SK-N-MC (cell line): ENCODE data around the gene ADAD1.

Experiments used
- DNase-seq: peaks from one replicate; pipeline ENCODE4 v3.0.0-alpha.2; 2011; ENCODE audit warnings: low read depth, low spot score
- H3K27ac ChIP-seq: fragments of 200-600 bp; sonication (generic); 2 replicates; pipeline ENCODE4 v1.5.1; 2016; ENCODE audit warnings: mixed run types
- H3K36me3 ChIP-seq: fragments of 200-600 bp; sonication (generic); 2 replicates; pipeline ENCODE4 v1.6.1; 2017; ENCODE audit warnings: antibody characterized with exemption, low read length, mixed read lengths; ENCODE audit not compliant: insufficient read depth
- H3K4me3 ChIP-seq: fragments of 200-600 bp; sonication (generic); 2 replicates; pipeline ENCODE4 v1.5.1; 2016
- H3K9ac ChIP-seq: fragments of 200-600 bp; sonication (generic); 2 replicates; pipeline ENCODE4 v1.8.0; 2017; ENCODE audit warnings: mixed run types, mixed read lengths; ENCODE audit not compliant: insufficient read length
- H3K9me3 ChIP-seq: fragments of 200-600 bp; sonication (generic); 2 replicates; pipeline ENCODE4 v1.6.1; 2017; ENCODE audit warnings: low read depth, mild to moderate bottlenecking, antibody characterized with exemption, low read length, moderate library complexity, mixed read lengths
- EZH2 ChIP-seq: fragments of 200-600 bp; sonication (generic); IDR thresholded peaks from one replicate; pipeline ENCODE4 v1.6.1; 2017; ENCODE audit warnings: antibody characterized with exemption
- FOXP2 ChIP-seq: optimal IDR thresholded peaks from 2 replicates; pipeline ENCODE3; 2011; ENCODE audit warnings: mild to moderate bottlenecking, moderate library complexity; ENCODE audit not compliant: insufficient read depth; ENCODE audit errors: extremely low read length, control extremely low read depth
- POLR2AphosphoS5 ChIP-seq: IDR thresholded peaks from 2 replicates; pipeline ENCODE4 v1.6.1; 2012; ENCODE audit warnings: mild to moderate bottlenecking, low read depth, low read length, borderline replicate concordance

ADAD1 gene

DNA sequence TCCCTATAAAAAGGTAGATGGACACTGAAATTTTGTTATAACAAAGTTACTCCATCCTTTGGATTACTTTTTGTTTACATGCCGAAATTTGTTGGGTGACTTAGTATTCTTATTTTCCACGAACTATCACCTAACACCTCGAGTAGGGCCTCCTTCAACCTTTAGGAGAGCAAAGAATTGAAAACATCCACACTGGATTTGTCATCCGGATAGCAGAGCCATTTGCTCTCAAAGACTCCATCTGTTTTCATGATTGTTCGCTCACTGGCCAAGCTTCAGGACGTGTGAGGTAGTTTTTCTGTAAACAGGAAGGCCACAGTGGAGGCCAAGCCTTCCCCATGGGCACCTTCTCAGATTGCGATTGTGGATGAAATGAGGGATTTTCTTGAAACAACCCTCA lies at the start of gene ADAD1:
Gene ADAD1, plus strand, starts transcription at position 301 of the 400 bp plus-strand sequence. CDS start 1,059 bp downstream, outside the sequence.
- DNase-seq, result no peak
- Histone ChIP-seq H3K36me3 (no peaks in the 10 kb centered on the region), H3K4me3 (no peak within 1 kb of the TSS), H3K27ac (no peak within 1 kb of the TSS), H3K9me3 (no peaks in the 10 kb centered on the region), H3K9ac (no peak within 1 kb of the TSS)
- TF ChIP-seq EZH2, result no peak
- TF ChIP-seq POLR2AphosphoS5, result no peak
- no peak for TF ChIP-seq FOXP2

- Histone ChIP-seq H3K27ac (no peak overlapping the region), H3K4me3 (no peak overlapping the region), H3K36me3 (peaks cover 2% of the 10 kb centered on the region; the same call in 1 of the 2 replicates), H3K9ac (no peak overlapping the region), H3K9me3 (no peaks in the 10 kb centered on the region)
- no peak for DNase-seq
- TF ChIP-seq EZH2 (no peak), FOXP2 (no peak), POLR2AphosphoS5 (no peak)
These were observed 48.8 kb upstream of the ADAD1 start for GRCh38 chr4:122329876-122330565.

GRCh38 chr4:122331195-122331594 lies 47.6 kb upstream of the ADAD1 start:
- H3K36me3 ChIP-seq, result peaks cover 5% of the 10 kb centered on the region; the same call in 1 of the 2 replicates
- H3K27ac ChIP-seq, result no peak overlapping the region

GRCh38 chr4:122334828-122335227 lies 44.0 kb upstream of the ADAD1 start:
- Histone ChIP-seq H3K36me3 (peaks cover 5% of the 10 kb centered on the region; the same call in 1 of the 2 replicates), H3K9me3 (no peaks in the 10 kb centered on the region), H3K9ac (no peak overlapping the region), H3K4me3 (no peak overlapping the region), H3K27ac (no peak overlapping the region)
- no peak for TF ChIP-seq POLR2AphosphoS5
- no peak for TF ChIP-seq EZH2
- TF ChIP-seq FOXP2, result no peak
- DNase-seq, result no peak

More at GRCh38 chr4:122331195-122331594, 47.6 kb upstream of the ADAD1 start:
- no peaks in the 10 kb centered on the region for H3K9me3 ChIP-seq
- no peak overlapping the region for H3K4me3 ChIP-seq
- DNase-seq, result no peak
- TF ChIP-seq POLR2AphosphoS5 (no peak), EZH2 (no peak), FOXP2 (no peak)
- no peak overlapping the region for H3K9ac ChIP-seq

GRCh38 chr4:122341886-122342285 lies 36.9 kb upstream of the ADAD1 start:
- H3K36me3 ChIP-seq, result no peaks in the 10 kb centered on the region
- DNase-seq, result no peak
- no peaks in the 10 kb centered on the region for H3K9me3 ChIP-seq
- no peak overlapping the region for H3K27ac ChIP-seq
- H3K4me3 ChIP-seq, result no peak overlapping the region
- no peak overlapping the region for H3K9ac ChIP-seq
- no peak for TF ChIP-seq FOXP2
- TF ChIP-seq EZH2, result no peak
- no peak for TF ChIP-seq POLR2AphosphoS5

DNA sequence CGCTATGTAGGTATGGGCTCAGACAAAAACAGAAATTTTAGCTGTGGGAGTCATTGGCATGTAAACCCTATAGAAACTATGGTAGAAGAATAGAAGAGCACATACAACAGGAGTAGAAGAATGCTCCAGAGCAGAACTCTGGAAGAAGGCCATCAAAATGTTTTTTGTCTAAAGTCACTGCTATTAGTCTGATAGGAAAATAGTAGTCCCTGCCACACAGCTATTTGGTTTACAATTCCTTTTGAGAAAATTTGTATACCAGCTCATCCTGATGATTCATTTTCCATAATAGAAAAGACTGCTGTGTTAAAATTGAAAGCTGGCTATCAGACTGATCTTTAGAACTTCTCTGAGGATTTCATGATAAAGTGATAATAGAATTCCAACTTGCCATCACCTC lies 32.8 kb upstream of the ADAD1 start:
- no peak overlapping the region for H3K27ac ChIP-seq
- no peak for TF ChIP-seq EZH2
- no peak for TF ChIP-seq POLR2AphosphoS5
- no peak for TF ChIP-seq FOXP2
- no peaks in the 10 kb centered on the region for H3K9me3 ChIP-seq
- H3K36me3 ChIP-seq, result peaks cover 23% of the 10 kb centered on the region
- H3K4me3 ChIP-seq, result no peak overlapping the region
- no peak overlapping the region for H3K9ac ChIP-seq
- DNase-seq, result no peak

DNA sequence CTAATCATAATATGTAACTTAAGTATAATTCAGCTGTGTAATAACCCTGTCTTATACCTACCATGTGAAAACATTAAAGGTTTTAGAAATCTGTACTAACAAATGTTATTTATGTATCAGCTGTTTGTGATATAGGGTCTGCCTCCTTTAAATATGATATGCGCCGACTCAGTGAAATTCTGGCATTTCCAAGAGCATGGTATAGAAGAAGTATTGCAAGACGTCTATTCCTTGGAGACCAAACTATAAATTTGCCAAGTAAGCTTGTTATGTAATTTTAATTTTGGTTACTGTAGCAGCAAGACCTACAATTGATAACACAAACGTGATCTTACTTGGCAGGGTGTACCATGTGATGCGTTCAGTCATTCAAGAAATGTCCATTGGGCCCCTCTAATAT lies 32.3 kb upstream of the ADAD1 start:
- peak; percentile 18 for DNase-seq
- Histone ChIP-seq H3K9me3 (no peaks in the 10 kb centered on the region), H3K4me3 (no peak overlapping the region), H3K9ac (no peak overlapping the region), H3K36me3 (peaks cover 24% of the 10 kb centered on the region), H3K27ac (no peak overlapping the region)
- no peak for TF ChIP-seq POLR2AphosphoS5
- no peak for TF ChIP-seq EZH2
- no peak for TF ChIP-seq FOXP2

GRCh38 chr4:122356317-122356808 lies 22.4 kb upstream of the ADAD1 start:
- Histone ChIP-seq H3K9ac (no peak overlapping the region), H3K9me3 (no peaks in the 10 kb centered on the region), H3K36me3 (peaks cover 16% of the 10 kb centered on the region), H3K4me3 (no peak overlapping the region), H3K27ac (no peak overlapping the region)
- TF ChIP-seq FOXP2 (no peak), EZH2 (no peak), POLR2AphosphoS5 (no peak)
- DNase-seq, result no peak

DNA sequence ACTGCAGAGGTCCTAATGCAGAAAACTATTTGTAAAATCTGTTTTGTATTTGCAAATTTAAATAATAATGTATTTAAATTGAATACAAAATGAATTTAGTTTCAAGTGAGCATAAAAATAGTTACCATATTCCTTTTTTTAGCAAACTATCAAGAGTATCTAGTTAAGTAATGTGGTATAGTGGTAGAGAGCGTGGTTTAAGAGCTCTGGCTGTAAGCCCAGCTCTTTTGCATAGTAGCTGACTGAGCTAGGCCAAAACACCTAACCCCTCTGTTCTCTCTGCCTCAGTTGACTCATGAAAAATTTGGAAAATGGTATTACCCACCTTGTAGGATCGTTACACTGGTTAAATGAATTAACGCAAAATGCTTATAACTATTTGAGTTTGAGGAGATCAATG lies 18.1 kb upstream of the ADAD1 start:
- Histone ChIP-seq H3K9ac (no peak overlapping the region), H3K27ac (no peak overlapping the region), H3K9me3 (no peaks in the 10 kb centered on the region), H3K4me3 (no peak overlapping the region), H3K36me3 (peaks cover 16% of the 10 kb centered on the region)
- TF ChIP-seq POLR2AphosphoS5 (no peak), FOXP2 (no peak)
- no peak for DNase-seq
